ENCODE data around the gene RAP2A.

DNA sequence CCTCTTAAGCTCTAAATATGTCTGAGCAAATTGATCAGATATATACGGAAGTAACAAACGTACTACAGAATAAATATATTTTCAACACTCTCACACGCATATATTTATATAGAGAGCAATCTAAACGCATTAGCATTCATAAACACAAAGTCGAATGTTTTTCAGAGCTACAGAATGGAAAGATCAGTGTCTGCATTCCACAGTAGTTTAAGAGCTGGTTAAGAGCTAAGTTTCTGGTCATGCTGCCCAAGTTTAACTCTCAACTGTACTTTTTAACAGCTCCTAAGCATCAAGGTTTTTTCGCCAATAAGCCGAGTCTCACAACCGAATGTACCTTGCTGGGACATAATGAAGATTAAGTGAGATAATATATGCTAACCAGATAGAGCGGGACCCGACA is 36.7 kb upstream of the RAP2A start:
- no peak for TF ChIP-seq EZH2 (IDR thresholded peaks at IDR 0.05)
- TF ChIP-seq, protein P1, sequence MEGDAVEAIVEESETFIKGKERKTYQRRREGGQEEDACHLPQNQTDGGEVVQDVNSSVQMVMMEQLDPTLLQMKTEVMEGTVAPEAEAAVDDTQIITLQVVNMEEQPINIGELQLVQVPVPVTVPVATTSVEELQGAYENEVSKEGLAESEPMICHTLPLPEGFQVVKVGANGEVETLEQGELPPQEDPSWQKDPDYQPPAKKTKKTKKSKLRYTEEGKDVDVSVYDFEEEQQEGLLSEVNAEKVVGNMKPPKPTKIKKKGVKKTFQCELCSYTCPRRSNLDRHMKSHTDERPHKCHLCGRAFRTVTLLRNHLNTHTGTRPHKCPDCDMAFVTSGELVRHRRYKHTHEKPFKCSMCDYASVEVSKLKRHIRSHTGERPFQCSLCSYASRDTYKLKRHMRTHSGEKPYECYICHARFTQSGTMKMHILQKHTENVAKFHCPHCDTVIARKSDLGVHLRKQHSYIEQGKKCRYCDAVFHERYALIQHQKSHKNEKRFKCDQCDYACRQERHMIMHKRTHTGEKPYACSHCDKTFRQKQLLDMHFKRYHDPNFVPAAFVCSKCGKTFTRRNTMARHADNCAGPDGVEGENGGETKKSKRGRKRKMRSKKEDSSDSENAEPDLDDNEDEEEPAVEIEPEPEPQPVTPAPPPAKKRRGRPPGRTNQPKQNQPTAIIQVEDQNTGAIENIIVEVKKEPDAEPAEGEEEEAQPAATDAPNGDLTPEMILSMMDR (IDR thresholded peaks at IDR 0.05) = no peak

Data from neural progenitor cell (in vitro differentiated cells).